Subcutaneous adipose tissue (tissue), 4 donors: Measurements from ENCODE around the gene MST1. TPM values are rescaled to one million over a fixed set of nuclear protein-coding genes. Genes with fewer than 3 reads are reported as not detected.

Experiments used
- CTCF ChIP-seq: fragments of 450-650 bp; IDR thresholded peaks from one replicate; pipeline ENCODE4 v1.5.1; 2016; ENCODE audit warnings: low read depth, mild to moderate bottlenecking, control low read depth, antibody characterized with exemption, moderate library complexity
- total RNA-seq, 4 donors: library from RNA; depleted of rRNA; stranded (reverse); fragments of >200 nt; gene quantifications; one replicate each; pipeline ENCODE4 v1.1.0, GENCODE V29; 2016

MST1 gene
- total RNA-seq, 4 donors from 2014 or later, result 2.1 to 11.5 (median 8.2) TPM

GRCh38 chr3:49649576-49649975 lies 39.7 kb downstream of the MST1 start:
- TF ChIP-seq CTCF, result no peak

- no peak for TF ChIP-seq CTCF
These were observed 40.8 kb downstream of the MST1 start for GRCh38 chr3:49648354-49649019.

- no peak for TF ChIP-seq CTCF
These were observed 41.5 kb downstream of the MST1 start for GRCh38 chr3:49647741-49648140.

GRCh38 chr3:49646236-49646635 lies 43.0 kb downstream of the MST1 start:
- TF ChIP-seq CTCF, result no peak

GRCh38 chr3:49644684-49645083 lies 44.6 kb downstream of the MST1 start:
- no peak for TF ChIP-seq CTCF

- no peak for TF ChIP-seq CTCF
These were observed 46.5 kb downstream of the MST1 start for GRCh38 chr3:49642708-49643145.

- TF ChIP-seq CTCF, result no peak
These were observed 47.2 kb downstream of the MST1 start for GRCh38 chr3:49641921-49642707.
